Measurements from ENCODE around the gene RTP3.
"Not testable (repeated sequence)": the region's sequence is repeated elsewhere in the genome, so short reads cannot be mapped to it uniquely, and the experiment has no call there.

Gene RTP3

GRCh38 chr3:46520531-46520930 lies 22.8 kb downstream of the RTP3 start:
- DNase-seq = no peak

DNA sequence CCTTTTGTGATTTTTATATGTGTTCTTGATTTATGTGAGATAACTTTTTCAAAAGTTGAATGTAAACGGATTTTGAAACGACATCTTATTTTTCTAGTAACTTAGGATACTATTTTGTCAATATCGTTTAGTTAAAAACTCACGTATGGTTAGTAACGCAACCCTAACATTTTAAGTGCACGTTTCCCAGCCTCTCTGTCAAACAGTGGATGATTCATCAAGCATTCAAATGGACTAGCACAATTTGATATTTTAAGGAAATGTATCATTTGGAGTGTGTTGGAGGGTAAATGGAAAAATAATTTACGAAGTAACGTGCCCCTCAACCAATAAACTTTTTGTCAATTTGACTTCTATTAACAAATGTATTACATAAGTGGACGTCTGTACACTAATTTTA lies 23.3 kb downstream of the RTP3 start:
- no peak for DNase-seq

- not testable (repeated sequence) for DNase-seq
These were observed 24.4 kb downstream of the RTP3 start for GRCh38 chr3:46522201-46522600.

DNA sequence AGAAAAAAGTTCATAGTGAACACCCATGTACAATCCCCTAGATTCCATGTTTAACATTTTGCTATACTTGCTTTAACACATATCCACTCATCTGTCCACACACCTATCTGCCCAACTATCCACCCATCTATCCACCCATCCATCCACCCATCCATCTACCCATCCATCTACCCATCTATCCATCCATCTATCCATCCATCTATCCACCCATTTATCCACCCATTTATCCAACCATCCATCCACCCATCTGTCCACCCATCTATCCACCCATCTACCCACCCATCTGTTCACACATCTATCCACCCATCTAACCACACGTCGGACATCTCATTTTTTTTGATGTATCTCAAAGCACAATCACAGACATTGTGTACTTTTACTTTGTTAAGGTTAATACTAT lies 25.8 kb downstream of the RTP3 start:
- DNase-seq = no peak

DNA sequence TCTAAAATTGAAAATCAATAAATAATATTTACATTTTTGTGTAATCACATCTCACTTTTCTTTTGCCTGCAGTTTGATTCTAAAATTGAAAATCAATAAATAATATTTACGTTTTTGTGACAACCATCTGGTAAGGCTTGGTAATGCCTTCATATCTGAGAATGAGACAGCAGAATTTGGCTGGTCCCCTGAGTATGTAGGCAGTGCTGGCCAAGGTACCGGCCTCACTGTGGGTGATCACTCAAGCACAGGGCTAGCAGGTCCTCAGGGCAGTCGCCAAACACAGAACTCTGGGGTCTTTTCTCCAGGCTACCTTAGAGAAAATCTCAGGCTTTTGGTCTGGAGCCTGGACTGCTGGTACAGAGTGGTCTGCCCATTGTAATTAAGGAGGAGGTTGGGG lies 26.2 kb downstream of the RTP3 start:
- DNase-seq = no peak

- no peak for DNase-seq
These were observed 27.1 kb downstream of the RTP3 start for GRCh38 chr3:46524832-46525231.

GRCh38 chr3:46527239-46527638 lies 29.5 kb downstream of the RTP3 start:
- no peak for DNase-seq

DNA sequence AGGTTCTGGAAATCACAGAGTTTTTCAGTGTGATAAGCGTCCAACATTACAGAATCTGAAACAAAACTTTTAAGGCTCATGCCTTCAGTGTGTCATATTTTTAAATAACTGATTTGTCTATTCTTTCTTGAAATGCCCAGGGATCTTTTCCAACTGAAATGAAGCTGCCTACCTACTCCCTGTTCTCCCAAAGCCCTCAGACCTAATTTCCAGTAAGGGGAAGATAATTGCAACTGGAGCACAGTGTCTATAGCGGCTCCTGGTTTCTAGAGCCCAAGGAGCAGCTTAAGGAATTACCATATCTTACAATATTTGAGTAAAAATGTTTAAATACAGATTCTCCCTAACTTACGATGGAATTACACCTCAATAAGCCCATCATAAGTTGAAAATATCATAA lies 35.3 kb downstream of the RTP3 start:
- DNase-seq = no peak

DNA sequence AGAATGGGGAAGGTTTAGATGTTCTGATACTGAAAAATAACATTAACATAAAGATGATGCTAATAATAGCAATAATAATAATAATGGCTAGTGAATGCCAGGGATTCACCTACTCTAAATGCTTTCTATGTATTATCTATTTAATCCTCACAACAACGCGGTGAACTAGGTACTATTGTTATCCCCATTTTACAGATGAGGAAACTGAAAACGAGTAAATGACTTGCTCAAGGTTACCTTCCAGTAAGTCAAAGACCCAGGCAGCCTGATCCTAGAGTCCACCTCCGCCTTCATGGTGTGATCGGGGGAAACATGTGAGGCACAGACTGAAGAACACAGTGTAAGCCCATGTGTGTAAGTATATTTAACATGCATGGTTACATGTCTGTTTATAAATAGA lies 38.0 kb downstream of the RTP3 start:
- DNase-seq = no peak

DNA sequence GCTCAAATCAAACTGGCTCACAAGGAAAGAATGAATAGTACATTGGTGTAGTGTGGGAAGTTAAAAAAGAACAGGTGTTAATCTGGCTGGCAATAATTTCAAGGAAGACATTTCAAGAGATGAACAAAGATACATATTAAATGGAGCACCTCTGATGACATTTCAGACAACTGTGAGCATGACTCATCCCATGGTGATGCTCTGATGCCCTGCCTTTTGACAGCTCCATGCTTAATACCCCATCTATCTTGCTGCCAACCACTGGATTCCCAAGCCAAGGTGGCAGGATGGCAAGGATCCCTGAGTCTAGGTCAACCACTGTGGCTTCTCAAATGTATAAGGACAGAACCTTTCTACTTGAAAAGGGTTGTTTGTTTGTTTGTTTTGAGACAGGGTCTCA lies 39.0 kb downstream of the RTP3 start:
- DNase-seq = no peak

DNA sequence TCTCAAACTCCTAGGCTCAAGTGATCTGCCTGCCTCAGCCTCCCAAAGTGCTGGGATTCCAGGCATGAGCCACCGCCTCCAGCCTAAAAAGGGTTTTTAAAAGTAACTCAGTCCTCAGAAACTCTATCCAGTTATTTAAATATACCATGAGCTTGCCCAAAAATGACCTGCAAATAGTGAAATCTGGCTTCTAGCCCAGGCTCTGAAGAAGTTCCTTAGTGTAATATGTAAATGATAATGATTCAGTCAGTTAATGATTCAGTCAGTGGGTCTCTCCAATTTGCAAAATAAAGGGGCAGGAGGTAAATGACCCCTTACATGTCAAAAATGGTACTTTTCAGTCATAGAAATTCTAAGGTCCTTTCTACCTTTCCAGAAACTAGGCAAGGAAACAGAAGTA lies 39.5 kb downstream of the RTP3 start:
- no peak for DNase-seq

DNA sequence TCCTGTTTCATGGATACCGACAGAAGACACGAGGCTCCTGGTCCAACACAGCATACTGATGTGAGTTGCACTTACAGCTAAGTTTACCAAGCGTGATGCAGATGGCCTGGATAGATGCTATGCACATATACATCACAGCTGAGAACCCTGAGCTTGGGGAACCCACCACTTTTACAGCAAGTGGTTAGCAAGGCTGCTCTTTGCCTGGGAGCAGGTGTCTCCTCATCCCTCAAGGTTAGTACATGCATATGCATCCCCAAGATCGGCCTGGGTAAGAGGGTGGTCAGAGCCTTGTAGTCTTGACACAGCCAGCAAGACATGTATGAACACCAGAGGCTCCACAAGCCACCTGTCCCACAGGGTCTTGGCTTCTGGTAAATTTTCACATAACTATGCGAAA lies 40.0 kb downstream of the RTP3 start:
- DNase-seq = no peak

GRCh38 chr3:46538425-46538802 lies 40.6 kb downstream of the RTP3 start:
- DNase-seq = not testable (repeated sequence)

- DNase-seq = no peak
These were observed 41.1 kb downstream of the RTP3 start for GRCh38 chr3:46538803-46539442.

DNA sequence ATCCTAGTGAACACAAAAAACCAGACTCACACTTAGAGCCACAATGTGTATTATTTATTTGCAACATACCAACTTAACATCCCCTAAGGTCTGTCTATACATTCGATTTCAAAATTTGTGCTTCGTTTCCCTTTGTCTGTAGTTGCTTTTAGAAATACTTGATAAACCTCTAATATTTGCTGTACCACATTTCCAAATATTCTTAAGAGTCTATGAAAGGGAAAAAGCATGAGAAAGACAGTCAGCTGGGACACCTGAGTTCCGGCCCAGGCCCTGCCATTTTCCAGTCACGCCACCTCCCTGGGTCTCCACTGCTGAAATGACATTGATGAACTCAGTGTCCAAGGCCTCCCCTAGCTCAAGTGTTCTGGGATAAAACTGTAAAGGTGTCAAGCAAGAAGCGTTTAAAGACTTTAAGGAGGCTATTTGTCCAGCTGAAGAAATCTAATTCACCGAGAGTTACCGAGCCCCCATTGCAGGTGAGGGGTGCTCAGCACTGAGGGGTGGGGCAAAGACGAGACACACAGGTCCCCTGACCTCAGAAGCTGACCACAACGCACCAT lies 41.7 kb downstream of the RTP3 start:
- DNase-seq = no peak

DNA sequence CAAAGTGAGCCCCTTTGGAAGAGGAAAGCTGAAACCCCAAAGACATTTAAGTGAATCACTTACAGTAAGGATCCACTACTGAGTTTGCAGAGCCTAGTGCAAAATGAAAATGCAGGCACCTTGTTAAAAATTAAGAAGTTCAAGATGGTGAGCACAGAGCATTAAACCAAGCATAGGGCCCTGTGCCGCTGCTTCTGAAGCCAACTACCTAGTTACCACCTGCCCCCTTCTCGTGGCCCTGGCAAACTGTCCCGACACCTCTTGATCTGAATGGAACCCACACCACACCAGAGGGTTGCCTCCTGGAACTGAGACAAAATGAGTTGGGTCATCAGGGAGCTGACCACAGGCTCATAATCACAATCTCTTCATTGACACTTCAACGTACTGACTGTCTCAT lies 42.8 kb downstream of the RTP3 start:
- no peak for DNase-seq

DNA sequence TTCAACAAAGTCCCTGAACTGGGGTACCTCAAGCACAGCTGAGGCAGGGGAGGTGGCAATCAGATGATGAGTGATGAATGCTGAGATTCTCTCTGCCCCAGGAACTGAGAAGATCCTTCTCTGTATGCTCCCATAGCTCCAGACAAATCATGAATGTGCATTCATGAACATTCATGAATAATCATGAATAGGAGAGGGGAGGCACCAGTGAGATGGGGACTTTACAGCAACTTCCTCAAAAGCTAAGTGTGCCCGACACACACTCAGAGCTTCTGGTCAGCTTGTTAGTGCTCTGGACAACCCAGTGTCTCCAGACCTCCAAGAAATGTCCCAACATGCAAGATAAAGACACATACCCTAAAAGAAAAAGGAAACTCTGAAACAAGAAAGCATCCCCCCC lies 44.1 kb downstream of the RTP3 start:
- no peak for DNase-seq

DNA sequence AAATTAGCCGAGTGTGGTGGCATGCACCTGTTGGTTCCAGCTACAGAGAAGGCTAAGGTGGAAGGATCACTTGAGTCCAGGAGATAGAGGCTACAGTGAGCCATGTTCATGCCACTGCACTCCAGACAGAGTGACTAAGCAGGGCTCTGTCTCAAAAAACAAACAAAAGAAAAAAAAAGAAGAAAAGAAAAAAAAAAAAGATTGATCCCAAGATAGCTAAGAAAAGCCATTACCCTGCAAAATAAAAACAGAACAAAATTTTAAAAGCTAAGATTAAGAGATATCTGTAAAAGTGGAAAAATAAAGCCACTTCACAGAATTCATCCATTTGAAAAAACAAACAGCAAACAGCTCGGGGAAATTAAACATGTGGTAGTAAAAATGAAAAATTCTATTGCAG lies 44.6 kb downstream of the RTP3 start:
- no peak for DNase-seq

GRCh38 chr3:46542801-46543201 lies 45.0 kb downstream of the RTP3 start:
- no peak for DNase-seq

GRCh38 chr3:46544771-46545503 lies 47.2 kb downstream of the RTP3 start:
- no peak for DNase-seq

GRCh38 chr3:46545818-46546630 lies 48.2 kb downstream of the RTP3 start:
- DNase-seq = no peak

GRCh38 chr3:46546896-46547440 lies 49.2 kb downstream of the RTP3 start:
- no peak for DNase-seq

DNA sequence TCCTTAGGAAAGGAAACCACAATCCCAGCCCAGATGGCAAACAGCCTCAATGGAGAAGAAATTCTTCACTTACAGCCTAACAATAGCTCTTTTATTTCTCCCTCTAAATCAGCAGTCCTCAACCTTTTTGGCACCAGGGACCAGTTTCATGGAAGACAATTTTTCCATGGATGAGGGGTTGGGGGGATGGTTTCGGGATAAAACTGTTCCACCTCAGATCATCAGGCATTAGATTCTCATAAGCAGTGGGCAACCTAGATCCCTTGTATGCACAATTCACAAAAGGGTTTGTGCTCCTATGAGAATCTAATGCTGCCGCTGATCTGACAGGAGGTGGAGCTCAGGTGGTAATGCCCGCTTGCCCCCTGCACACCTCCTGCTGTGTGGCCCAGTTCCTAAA lies 50.8 kb downstream of the RTP3 start:
- DNase-seq = not testable (repeated sequence)
